Peyer's patch (tissue), 4 donors: ENCODE results near the gene PHF24. TPM values are rescaled to one million over a fixed set of nuclear protein-coding genes. Genes with fewer than 3 reads are reported as not detected.
A peak's percentile ranks its signal among the peaks of the same experiment; 100 is the strongest.

Source experiments
- DNase-seq, 3 donors: peaks; one replicate each; pipeline ENCODE4 v3.0.0-alpha.2; 2017 to 2019
- H3K27ac ChIP-seq, 4 donors: fragments of 200-600 bp; sonication (generic); one replicate each; pipeline ENCODE4 v1.5.1; 2016 to 2019
- H3K27me3 ChIP-seq, 2 donors: fragments of 200-600 bp; sonication (generic); one replicate each; pipeline ENCODE4 v1.5.1; 2019
- H3K36me3 ChIP-seq, 3 donors: fragments of 200-600 bp; sonication (generic); one replicate each; pipeline ENCODE4 v1.5.1; 2016 to 2019
- H3K4me1 ChIP-seq, 4 donors: fragments of 200-600 bp; sonication (generic); one replicate each; pipeline ENCODE4 v1.5.1; 2016 to 2019
- H3K4me3 ChIP-seq, 4 donors: fragments of 200-600 bp; sonication (generic); 1 replicate in 3 of 4; 2 replicates in 1 of 4; pipeline ENCODE4 v1.5.1; 2016 to 2019; ENCODE audit warnings: mild to moderate bottlenecking in 1 of 4
- H3K9me3 ChIP-seq, 4 donors: fragments of 200-600 bp; sonication (generic); one replicate each; pipeline ENCODE4 v1.5.1; 2016 to 2019; ENCODE audit warnings: mild to moderate bottlenecking in 1 of 4
- POLR2A ChIP-seq, 2 donors: fragments of 450-650 bp; IDR thresholded peaks; one replicate each; pipeline ENCODE4 v1.5.1; 2017; ENCODE audit warnings: antibody characterized with exemption in 2 of 2, mild to moderate bottlenecking in 2 of 2, moderate library complexity in 2 of 2
- total RNA-seq, 4 donors: library from RNA; depleted of rRNA; stranded (reverse); fragments of >200 nt; gene quantifications; one replicate each; pipeline ENCODE4 v1.1.0, GENCODE V29; 2016
- TF ChIP-seq, protein P1 (sequence below), 6 experiments: fragments of 450-650 bp in 4 of 6; fragments of 200-600 bp in 2 of 6; sonication (generic) in 1 of 6; IDR thresholded peaks; one replicate each; pipeline ENCODE4 v1.5.1; 2017 to 2019; ENCODE audit warnings: antibody characterized with exemption in 6 of 6, mild to moderate bottlenecking in 3 of 6, moderate library complexity in 1 of 6

The PHF24 gene
- total RNA-seq, 4 donors from 2014 or later, result 0.76 TPM; not detected in 3

DNA sequence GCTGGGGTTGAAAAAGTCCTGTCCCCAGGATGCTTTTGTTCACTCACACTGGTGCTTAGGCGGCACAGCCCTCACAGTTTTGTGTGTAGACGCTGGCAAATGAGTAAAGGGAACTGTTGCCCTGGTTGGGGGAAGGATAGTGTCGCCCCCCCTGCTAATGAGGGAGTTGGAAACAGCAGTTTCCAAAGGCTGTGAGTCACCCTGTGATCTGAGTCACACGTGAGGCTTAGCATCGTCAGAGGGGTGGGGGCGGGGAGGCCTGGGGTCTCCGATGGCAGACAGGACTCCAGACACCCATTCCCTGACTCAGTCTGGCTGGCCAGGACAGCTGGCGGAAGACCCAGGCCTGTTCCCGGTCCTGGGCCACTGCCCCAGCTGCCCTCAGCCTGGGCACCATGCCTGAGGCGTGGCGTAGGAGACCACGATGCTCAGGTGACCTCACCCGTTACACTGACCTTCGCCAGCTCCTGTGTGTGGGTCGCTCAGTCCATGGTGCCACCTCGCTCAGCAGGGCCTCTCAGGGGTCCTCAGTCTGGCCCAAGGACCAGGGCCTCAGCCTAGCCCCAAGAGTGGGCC lies 34.4 kb downstream of the PHF24 start:
- no peaks in the 10 kb centered on the region for H3K36me3 ChIP-seq
- H3K27me3 ChIP-seq, result no peaks in the 10 kb centered on the region
- DNase-seq, result no peak
- H3K9me3 ChIP-seq, result no peaks in the 10 kb centered on the region
- no peak overlapping the region for H3K4me3 ChIP-seq
- TF ChIP-seq POLR2A (IDR thresholded peaks at IDR 0.05), result no peak
- TF ChIP-seq, protein P1, sequence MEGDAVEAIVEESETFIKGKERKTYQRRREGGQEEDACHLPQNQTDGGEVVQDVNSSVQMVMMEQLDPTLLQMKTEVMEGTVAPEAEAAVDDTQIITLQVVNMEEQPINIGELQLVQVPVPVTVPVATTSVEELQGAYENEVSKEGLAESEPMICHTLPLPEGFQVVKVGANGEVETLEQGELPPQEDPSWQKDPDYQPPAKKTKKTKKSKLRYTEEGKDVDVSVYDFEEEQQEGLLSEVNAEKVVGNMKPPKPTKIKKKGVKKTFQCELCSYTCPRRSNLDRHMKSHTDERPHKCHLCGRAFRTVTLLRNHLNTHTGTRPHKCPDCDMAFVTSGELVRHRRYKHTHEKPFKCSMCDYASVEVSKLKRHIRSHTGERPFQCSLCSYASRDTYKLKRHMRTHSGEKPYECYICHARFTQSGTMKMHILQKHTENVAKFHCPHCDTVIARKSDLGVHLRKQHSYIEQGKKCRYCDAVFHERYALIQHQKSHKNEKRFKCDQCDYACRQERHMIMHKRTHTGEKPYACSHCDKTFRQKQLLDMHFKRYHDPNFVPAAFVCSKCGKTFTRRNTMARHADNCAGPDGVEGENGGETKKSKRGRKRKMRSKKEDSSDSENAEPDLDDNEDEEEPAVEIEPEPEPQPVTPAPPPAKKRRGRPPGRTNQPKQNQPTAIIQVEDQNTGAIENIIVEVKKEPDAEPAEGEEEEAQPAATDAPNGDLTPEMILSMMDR (IDR thresholded peaks at IDR 0.05), result no peak
- peaks cover 0 to 38% (median 10%) of the 10 kb centered on the region in 4 donors for H3K4me1 ChIP-seq
- H3K27ac ChIP-seq, result peak overlapping the region; percentile 57 to 91 (median 72)

DNA sequence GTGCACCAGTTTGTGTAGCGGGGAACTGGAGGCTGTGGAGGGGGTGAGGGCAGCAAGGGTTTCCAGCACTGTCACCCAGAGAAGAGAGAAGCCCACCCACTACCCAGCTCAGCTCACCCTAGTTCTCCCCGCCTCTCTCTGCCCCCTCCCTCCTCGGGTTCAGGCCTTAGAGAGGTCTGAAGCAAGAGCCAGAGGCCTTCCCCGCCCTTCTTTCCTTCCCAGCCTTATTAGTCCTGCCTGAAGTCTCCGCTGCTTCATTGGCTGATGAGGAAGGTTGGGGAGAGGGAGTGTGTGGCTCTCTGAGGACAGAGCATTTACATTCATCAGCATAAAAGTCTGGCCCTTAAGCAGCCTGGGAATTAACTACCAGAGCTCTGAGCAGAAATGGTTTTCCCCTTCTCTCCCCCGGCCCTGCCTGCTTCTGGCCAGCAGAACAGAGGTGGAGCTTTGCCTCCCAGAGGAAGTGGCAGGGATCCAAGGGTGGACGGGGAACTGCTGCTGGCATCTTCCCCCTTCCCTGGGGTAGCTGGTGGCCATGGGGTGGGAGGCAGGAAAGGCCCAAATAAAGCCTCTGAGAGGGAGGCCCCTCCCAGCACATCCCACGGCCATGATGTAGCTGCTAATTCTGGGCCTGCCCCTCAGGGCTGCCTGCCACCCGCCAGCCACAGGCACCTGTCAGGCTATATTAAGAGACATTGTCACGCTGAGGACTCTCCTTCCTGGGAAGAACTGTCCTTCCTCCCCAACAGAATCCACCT lies 35.6 kb downstream of the PHF24 start:
- H3K4me1 ChIP-seq, result peaks cover 0 to 44% (median 6%) of the 10 kb centered on the region in 4 donors
- DNase-seq, result peak in 1 of 3 donors; percentile 56

DNA sequence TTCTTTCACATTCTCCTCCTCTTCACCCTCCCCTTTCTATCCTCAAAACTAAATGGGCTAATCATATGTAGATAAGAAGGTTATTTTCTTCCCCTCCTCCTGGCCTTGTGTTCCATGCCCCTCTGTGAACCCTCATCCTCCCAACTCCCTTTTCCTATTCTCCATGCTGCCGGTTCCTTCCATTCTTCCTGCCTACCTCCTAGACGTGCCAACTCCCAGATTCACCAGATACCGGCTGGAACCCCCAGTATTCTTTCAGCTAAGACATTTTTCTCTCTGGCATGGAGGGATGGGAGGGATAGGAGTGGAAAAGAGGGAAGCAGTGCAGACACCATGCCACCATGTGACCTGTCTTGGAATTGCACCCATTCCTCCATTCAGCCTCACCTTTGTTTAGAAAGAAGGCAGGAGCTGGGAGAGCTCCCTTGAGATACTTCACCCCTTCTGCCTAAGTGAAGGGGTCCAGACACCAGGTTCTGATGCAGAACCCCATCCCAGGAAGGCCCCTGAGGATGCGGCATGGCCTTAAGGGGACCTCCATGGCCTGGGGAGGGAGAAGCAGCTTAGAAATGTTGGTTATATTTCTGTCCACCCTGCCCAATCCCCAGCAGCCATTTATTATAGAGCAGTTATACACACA lies 36.3 kb downstream of the PHF24 start:
- Histone ChIP-seq H3K27me3 (no peaks in the 10 kb centered on the region), H3K27ac (peak overlapping the region; percentile 57 to 91 (median 58)), H3K4me3 (no peak overlapping the region), H3K4me1 (peaks cover 0 to 44% (median 3%) of the 10 kb centered on the region in 4 donors), H3K9me3 (no peaks in the 10 kb centered on the region), H3K36me3 (no peaks in the 10 kb centered on the region)
- TF ChIP-seq, protein P1 (IDR thresholded peaks at IDR 0.05), result peak in 4 of 6 experiments; percentile 35 to 69 (median 62)
- no peak for TF ChIP-seq POLR2A (IDR thresholded peaks at IDR 0.05)
- peak in 1 of 3 donors; percentile 61 for DNase-seq

More for the DNA sequence above, 35.6 kb downstream of the PHF24 start:
- peak overlapping the region; percentile 57 to 91 (median 58) for H3K27ac ChIP-seq
- H3K9me3 ChIP-seq, result no peaks in the 10 kb centered on the region
- H3K27me3 ChIP-seq, result no peaks in the 10 kb centered on the region
- no peak for TF ChIP-seq POLR2A (IDR thresholded peaks at IDR 0.05)
- TF ChIP-seq, protein P1 (IDR thresholded peaks at IDR 0.05), result no peak
- no peak overlapping the region for H3K4me3 ChIP-seq
- no peaks in the 10 kb centered on the region for H3K36me3 ChIP-seq

DNA sequence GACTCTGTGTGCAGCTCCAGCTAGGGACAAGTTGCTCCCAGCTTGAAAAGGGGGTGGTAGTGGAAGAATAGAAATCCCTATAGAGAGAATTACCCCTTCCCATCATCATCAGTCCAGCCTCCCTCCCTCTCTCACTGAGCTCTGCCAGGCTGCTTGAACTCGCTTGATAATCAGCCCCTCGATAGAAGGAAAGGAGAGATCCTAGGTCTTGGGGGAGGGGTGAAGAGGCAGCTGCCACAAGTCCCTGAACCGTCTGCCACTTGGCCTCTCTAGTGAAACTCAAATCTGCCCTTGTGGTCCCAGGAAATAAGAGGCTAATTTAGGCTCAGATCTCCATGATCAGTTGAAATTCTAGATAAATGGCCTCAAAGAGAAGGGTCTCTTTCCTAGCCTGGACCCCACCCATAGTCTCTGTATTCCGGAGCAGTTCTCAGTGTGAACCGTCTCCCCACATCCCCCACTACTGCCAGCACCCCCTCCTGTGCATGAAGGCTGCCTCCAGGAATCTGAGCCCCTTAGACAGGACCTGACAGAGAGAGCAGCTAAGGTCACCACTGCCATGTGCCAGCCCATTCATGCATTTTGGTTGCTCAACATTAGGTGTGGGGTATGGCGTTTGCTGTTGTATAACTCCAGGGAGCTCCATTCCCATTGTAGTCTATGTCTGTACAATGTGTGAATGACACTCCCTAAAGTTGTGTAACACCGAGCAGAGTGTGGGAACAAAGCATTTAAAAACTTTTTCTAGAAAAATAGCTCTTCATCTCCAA lies 37.0 kb downstream of the PHF24 start:
- no peak for DNase-seq
- Histone ChIP-seq H3K4me1 (peaks cover 0 to 42% (median 3%) of the 10 kb centered on the region in 4 donors), H3K27me3 (no peaks in the 10 kb centered on the region), H3K36me3 (no peaks in the 10 kb centered on the region), H3K4me3 (no peak overlapping the region), H3K27ac (peak overlapping the region in 2 of 4 donors; percentile 57 to 91), H3K9me3 (no peaks in the 10 kb centered on the region)
- no peak for TF ChIP-seq POLR2A (IDR thresholded peaks at IDR 0.05)
- TF ChIP-seq, protein P1 (IDR thresholded peaks at IDR 0.05), result no peak

DNA sequence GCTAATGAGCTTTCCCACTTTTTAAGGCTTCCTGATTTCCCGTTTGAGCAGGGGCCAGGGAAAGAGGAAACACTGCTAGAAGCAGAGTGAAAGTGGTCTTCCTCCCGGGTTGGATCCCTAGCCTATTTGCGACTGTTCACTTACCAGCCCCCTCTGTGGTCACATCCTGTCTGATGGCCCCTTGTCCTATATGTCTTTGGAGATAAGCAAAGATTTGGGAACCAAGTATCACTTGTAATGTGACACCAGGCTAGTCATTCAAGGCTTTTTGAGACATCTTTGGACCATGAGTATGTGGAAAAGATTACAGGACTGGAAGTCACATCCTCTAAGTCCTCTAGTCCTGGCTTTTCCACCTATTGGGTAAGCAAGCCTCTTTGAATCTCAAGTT lies 37.6 kb downstream of the PHF24 start:
- no peak overlapping the region for H3K4me3 ChIP-seq
- H3K27me3 ChIP-seq, result no peaks in the 10 kb centered on the region
- H3K4me1 ChIP-seq, result peaks cover 0 to 36% (median 0%) of the 10 kb centered on the region in 4 donors
- TF ChIP-seq, protein P1 (IDR thresholded peaks at IDR 0.05), result no peak
- TF ChIP-seq POLR2A (IDR thresholded peaks at IDR 0.05), result no peak
- no peaks in the 10 kb centered on the region for H3K9me3 ChIP-seq
- H3K27ac ChIP-seq, result peak overlapping the region in 1 of 4 donors; percentile 91
- no peaks in the 10 kb centered on the region for H3K36me3 ChIP-seq
- no peak for DNase-seq
